Measurements from ENCODE around the gene SH3BP1.
A peak's percentile ranks its signal among the peaks of the same experiment; 100 is the strongest.
"Not testable (repeated sequence)": the region's sequence is repeated elsewhere in the genome, so short reads cannot be mapped to it uniquely, and the experiment has no call there.

Gene SH3BP1

GRCh38 chr22:37604074-37604473 is 35.4 kb upstream of the SH3BP1 start:
- H3K27me3 ChIP-seq (ENCODE audit: control insufficient read depth in 5 of 5, insufficient read depth in 4 of 5, low read length in 5 of 5), result peaks cover 0 to 5% (median 3%) of the 10 kb centered on the region in 5 donors
- H3K36me3 ChIP-seq (ENCODE audit: control insufficient read depth in 5 of 5, insufficient read depth in 5 of 5, low read length in 5 of 5), result no peaks in the 10 kb centered on the region
- no peaks in the 10 kb centered on the region for H3K9me3 ChIP-seq (ENCODE audit: control insufficient read depth in 5 of 5, low read length in 5 of 5)
- no peak overlapping the region for H3K9ac ChIP-seq (ENCODE audit: low read length in 5 of 5)
- H3K4me1 ChIP-seq (ENCODE audit: control insufficient read depth in 5 of 5, insufficient read depth in 5 of 5, low read length in 5 of 5), result peaks cover 4 to 19% (median 16%) of the 10 kb centered on the region in 5 donors
- H3K4me3 ChIP-seq (ENCODE audit: low read depth in 1 of 5, low read length in 5 of 5), result no peak overlapping the region
- no peak overlapping the region for H3K27ac ChIP-seq (ENCODE audit: low read depth, low read length)

GRCh38 chr22:37604875-37605274 is 34.6 kb upstream of the SH3BP1 start:
- no peaks in the 10 kb centered on the region for H3K9me3 ChIP-seq (ENCODE audit: control insufficient read depth in 5 of 5, low read length in 5 of 5)
- peaks cover 4 to 24% (median 23%) of the 10 kb centered on the region in 5 donors for H3K4me1 ChIP-seq (ENCODE audit: control insufficient read depth in 5 of 5, insufficient read depth in 5 of 5, low read length in 5 of 5)
- H3K27me3 ChIP-seq (ENCODE audit: control insufficient read depth in 5 of 5, insufficient read depth in 4 of 5, low read length in 5 of 5), result peaks cover 0 to 5% (median 3%) of the 10 kb centered on the region in 5 donors
- no peak overlapping the region for H3K27ac ChIP-seq (ENCODE audit: low read depth, low read length)
- H3K36me3 ChIP-seq (ENCODE audit: control insufficient read depth in 5 of 5, insufficient read depth in 5 of 5, low read length in 5 of 5), result no peaks in the 10 kb centered on the region
- H3K4me3 ChIP-seq (ENCODE audit: low read depth in 1 of 5, low read length in 5 of 5), result no peak overlapping the region
- H3K9ac ChIP-seq (ENCODE audit: low read length in 5 of 5), result no peak overlapping the region

GRCh38 chr22:37607010-37607934 is 32.2 kb upstream of the SH3BP1 start:
- Histone ChIP-seq H3K27ac (ENCODE audit: low read depth, low read length) (no peak overlapping the region), H3K4me1 (ENCODE audit: control insufficient read depth in 5 of 5, insufficient read depth in 5 of 5, low read length in 5 of 5) (peaks cover 4 to 42% (median 39%) of the 10 kb centered on the region in 5 donors), H3K9me3 (ENCODE audit: control insufficient read depth in 5 of 5, low read length in 5 of 5) (no peaks in the 10 kb centered on the region), H3K9ac (ENCODE audit: low read length in 5 of 5) (no peak overlapping the region), H3K4me3 (ENCODE audit: low read depth in 1 of 5, low read length in 5 of 5) (peak overlapping the region in 3 of 5 donors; percentile 6 to 31 (median 10)), H3K27me3 (ENCODE audit: control insufficient read depth in 5 of 5, insufficient read depth in 4 of 5, low read length in 5 of 5) (peaks cover 0 to 5% (median 0%) of the 10 kb centered on the region in 5 donors), H3K36me3 (ENCODE audit: control insufficient read depth in 5 of 5, insufficient read depth in 5 of 5, low read length in 5 of 5) (no peaks in the 10 kb centered on the region)

DNA sequence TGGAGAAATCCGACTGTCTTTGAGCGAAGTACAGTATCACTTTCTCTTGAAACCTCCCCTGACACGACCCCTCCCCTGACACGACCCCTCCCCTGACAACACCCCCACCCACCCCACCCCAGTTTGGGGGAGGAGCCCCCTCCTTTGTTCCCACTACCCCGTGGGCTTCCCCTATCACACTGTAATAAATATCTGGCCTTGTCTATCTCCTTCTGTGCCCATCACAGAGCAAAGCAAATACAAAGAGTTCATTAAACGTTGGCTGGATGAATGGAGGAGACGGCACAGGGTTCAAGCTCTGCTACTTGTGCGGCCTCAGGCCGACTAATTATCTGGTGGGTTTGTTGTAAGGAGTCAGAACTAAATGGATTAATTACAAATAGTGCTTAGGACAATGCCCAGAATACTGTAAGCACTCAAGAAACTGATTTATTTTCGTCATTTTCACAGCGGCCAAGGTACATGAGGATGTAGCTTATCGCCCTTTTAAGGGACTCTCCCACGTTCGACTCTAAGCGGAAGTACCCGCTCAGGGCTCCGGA is 31.5 kb upstream of the SH3BP1 start:
- Histone ChIP-seq H3K9me3 (ENCODE audit: control insufficient read depth in 5 of 5, low read length in 5 of 5) (no peaks in the 10 kb centered on the region), H3K27me3 (ENCODE audit: control insufficient read depth in 5 of 5, insufficient read depth in 4 of 5, low read length in 5 of 5) (peaks cover 0 to 5% (median 0%) of the 10 kb centered on the region in 5 donors), H3K4me3 (ENCODE audit: low read depth in 1 of 5, low read length in 5 of 5) (peak overlapping the region; percentile 56 to 90 (median 80)), H3K27ac (ENCODE audit: low read depth, low read length) (peak overlapping the region; percentile 88), H3K36me3 (ENCODE audit: control insufficient read depth in 5 of 5, insufficient read depth in 5 of 5, low read length in 5 of 5) (no peaks in the 10 kb centered on the region), H3K9ac (ENCODE audit: low read length in 5 of 5) (peak overlapping the region; percentile 72 to 97 (median 80)), H3K4me1 (ENCODE audit: control insufficient read depth in 5 of 5, insufficient read depth in 5 of 5, low read length in 5 of 5) (peaks cover 4 to 43% (median 39%) of the 10 kb centered on the region in 5 donors)

- Histone ChIP-seq H3K36me3 (ENCODE audit: control insufficient read depth in 5 of 5, insufficient read depth in 5 of 5, low read length in 5 of 5) (no peaks in the 10 kb centered on the region), H3K9me3 (ENCODE audit: control insufficient read depth in 5 of 5, low read length in 5 of 5) (no peaks in the 10 kb centered on the region), H3K27ac (ENCODE audit: low read depth, low read length) (peak within 1 kb of the TSS; percentile 88), H3K27me3 (ENCODE audit: control insufficient read depth in 5 of 5, insufficient read depth in 4 of 5, low read length in 5 of 5) (peaks cover 0 to 5% (median 0%) of the 10 kb centered on the region in 5 donors), H3K4me1 (ENCODE audit: control insufficient read depth in 5 of 5, insufficient read depth in 5 of 5, low read length in 5 of 5) (peaks cover 4 to 50% (median 43%) of the 10 kb centered on the region in 5 donors), H3K9ac (ENCODE audit: low read length in 5 of 5) (peak within 1 kb of the TSS; percentile 85 to 97 (median 88)), H3K4me3 (ENCODE audit: low read depth in 1 of 5, low read length in 5 of 5) (peak within 1 kb of the TSS; percentile 80 to 90 (median 80))
Measured at GRCh38 chr22:37608477-37609239, 30.8 kb upstream of the SH3BP1 start, which contains the start of gene GGA1. Gene GGA1 (plus strand): TSS chr22:37608834. CDS start chr22:37608861, 27 bp downstream.

DNA sequence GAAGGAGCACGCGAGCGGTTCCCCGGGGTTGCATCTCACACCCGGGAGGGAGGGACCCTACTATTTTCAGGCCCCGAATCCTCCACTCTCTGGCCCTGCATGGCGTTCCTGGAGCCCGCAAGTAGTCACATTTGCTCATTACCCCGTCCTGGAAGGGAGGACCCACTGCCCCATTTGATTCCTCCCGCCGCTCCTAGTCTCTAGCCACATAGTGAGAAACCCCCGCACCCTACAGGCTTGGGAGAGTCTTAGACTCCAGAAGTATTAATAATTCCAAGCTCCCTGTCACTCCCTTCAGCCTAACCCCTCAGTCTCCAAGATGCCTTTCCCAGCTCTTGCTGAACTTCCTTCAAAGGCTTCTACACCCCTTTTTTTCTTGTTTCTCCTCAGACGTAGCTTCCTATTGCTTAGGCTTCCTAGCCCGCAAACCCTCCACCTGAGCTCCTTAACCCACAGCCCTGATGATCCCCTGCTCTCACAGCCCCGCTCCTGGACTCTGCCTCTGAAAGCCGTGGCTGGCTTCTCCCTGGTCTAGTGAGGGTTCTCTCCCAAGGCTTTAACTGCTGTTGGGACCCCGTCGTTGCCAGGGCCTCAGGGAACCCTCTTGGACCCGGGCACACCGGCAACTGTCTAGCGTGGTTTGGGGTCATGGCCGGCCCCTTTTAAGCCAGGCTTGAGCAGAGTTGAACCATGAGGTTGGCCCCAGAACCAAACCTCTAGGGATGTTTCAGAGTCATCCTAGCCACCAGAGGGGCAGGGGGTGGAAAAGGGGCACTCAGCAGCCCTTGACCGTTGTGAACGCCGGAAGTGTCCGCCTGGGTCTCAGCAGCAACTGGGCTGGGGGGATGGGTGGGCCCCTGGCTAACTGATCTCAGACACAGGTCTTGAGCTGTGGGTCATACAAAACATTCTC is 30.0 kb upstream of the SH3BP1 start:
- H3K36me3 ChIP-seq (ENCODE audit: control insufficient read depth in 5 of 5, insufficient read depth in 5 of 5, low read length in 5 of 5), result peaks cover 0 to 7% (median 3%) of the 10 kb centered on the region in 5 donors
- H3K4me3 ChIP-seq (ENCODE audit: low read depth in 1 of 5, low read length in 5 of 5), result peak overlapping the region; percentile 79 to 90 (median 80)
- H3K9ac ChIP-seq (ENCODE audit: low read length in 5 of 5), result peak overlapping the region; percentile 85 to 93 (median 88)
- H3K9me3 ChIP-seq (ENCODE audit: control insufficient read depth in 5 of 5, low read length in 5 of 5), result no peaks in the 10 kb centered on the region
- peaks cover 4 to 53% (median 47%) of the 10 kb centered on the region in 5 donors for H3K4me1 ChIP-seq (ENCODE audit: control insufficient read depth in 5 of 5, insufficient read depth in 5 of 5, low read length in 5 of 5)
- peak overlapping the region; percentile 88 for H3K27ac ChIP-seq (ENCODE audit: low read depth, low read length)
- H3K27me3 ChIP-seq (ENCODE audit: control insufficient read depth in 5 of 5, insufficient read depth in 4 of 5, low read length in 5 of 5), result peaks cover 0 to 5% (median 0%) of the 10 kb centered on the region in 5 donors

DNA sequence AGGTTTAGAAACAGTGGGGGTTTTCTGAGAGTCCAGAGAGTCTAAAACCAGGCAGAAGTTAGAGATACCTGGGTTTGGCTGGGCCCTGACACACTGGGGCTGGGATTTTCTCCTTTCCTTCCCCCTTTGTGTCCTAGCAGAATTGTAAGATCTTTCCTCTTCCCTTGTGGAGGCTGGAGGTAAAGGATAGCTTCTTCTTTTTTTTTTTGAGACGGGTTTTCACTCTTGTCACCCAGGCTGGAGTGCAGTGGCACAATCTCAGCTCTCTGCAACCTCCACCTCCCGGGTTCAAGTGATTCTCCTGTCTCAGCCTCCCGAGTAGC is 29.4 kb upstream of the SH3BP1 start:
- peaks cover 4 to 53% (median 47%) of the 10 kb centered on the region in 5 donors for H3K4me1 ChIP-seq (ENCODE audit: control insufficient read depth in 5 of 5, insufficient read depth in 5 of 5, low read length in 5 of 5)
- peak overlapping the region in 4 of 5 donors; percentile 85 to 93 (median 88) for H3K9ac ChIP-seq (ENCODE audit: low read length in 5 of 5)
- not testable (repeated sequence) for H3K27me3 ChIP-seq (ENCODE audit: control insufficient read depth in 5 of 5, insufficient read depth in 4 of 5, low read length in 5 of 5); H3K9me3 ChIP-seq (ENCODE audit: control insufficient read depth in 5 of 5, low read length in 5 of 5)
- peak overlapping the region in 4 of 5 donors; percentile 79 to 90 (median 80) for H3K4me3 ChIP-seq (ENCODE audit: low read depth in 1 of 5, low read length in 5 of 5)
- H3K36me3 ChIP-seq (ENCODE audit: control insufficient read depth in 5 of 5, insufficient read depth in 5 of 5, low read length in 5 of 5), result peaks cover 0 to 11% (median 5%) of the 10 kb centered on the region in 5 donors
- H3K27ac ChIP-seq (ENCODE audit: low read depth, low read length), result peak overlapping the region; percentile 88

DNA sequence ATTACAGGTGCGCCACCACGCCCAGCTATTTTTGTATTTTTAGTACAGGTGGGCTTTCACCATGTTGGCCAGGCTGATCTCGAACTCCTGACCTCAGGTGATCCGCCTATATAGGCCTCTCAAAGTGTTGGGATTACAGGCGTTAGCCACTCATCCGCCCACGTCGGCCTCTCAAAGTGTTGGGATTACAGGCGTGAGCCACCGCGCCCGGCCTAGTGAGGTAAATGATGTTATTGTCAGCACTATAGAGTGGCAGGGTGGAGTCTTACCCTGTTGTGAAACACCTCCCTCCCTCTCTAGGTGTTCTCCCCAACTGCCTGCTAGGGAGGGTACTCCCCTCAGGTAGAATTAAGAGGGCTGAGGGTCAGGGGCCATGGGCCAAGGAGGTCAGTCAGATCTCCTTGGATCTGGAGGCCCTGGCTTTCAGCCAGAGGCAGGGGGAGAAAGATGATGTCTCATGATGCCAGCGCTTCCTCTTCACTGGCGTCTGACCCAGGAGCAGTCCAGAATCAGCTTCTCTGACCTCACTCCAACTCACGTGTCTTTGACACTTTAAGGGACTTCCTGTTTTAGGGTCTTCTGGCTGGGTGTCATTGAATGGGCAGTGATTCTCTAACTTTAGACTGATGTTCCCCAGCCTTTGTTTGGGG is 28.9 kb upstream of the SH3BP1 start:
- H3K9ac ChIP-seq (ENCODE audit: low read length in 5 of 5), result peak overlapping the region in 1 of 5 donors; percentile 21
- H3K4me1 ChIP-seq (ENCODE audit: control insufficient read depth in 5 of 5, insufficient read depth in 5 of 5, low read length in 5 of 5), result peaks cover 4 to 53% (median 47%) of the 10 kb centered on the region in 5 donors

More for the DNA sequence above, 28.9 kb upstream of the SH3BP1 start:
- Histone ChIP-seq H3K36me3 (ENCODE audit: control insufficient read depth in 5 of 5, insufficient read depth in 5 of 5, low read length in 5 of 5) (peaks cover 0 to 11% (median 5%) of the 10 kb centered on the region in 5 donors), H3K27me3 (ENCODE audit: control insufficient read depth in 5 of 5, insufficient read depth in 4 of 5, low read length in 5 of 5) (peaks cover 0 to under 1% (median 0%) of the 10 kb centered on the region in 5 donors), H3K4me3 (ENCODE audit: low read depth in 1 of 5, low read length in 5 of 5) (peak overlapping the region in 1 of 5 donors; percentile 14), H3K9me3 (ENCODE audit: control insufficient read depth in 5 of 5, low read length in 5 of 5) (no peaks in the 10 kb centered on the region), H3K27ac (ENCODE audit: low read depth, low read length) (peak overlapping the region; percentile 88)

All from subcutaneous abdominal adipose tissue (tissue), 5 donors.